Measurements from ENCODE around the gene DIP2C. TPM values are rescaled to one million over a fixed set of nuclear protein-coding genes. Genes with fewer than 3 reads are reported as not detected.
"Not testable (repeated sequence)": the region's sequence is repeated elsewhere in the genome, so short reads cannot be mapped to it uniquely, and the experiment has no call there.

Gene DIP2C
- total RNA-seq, 1 donor from 2014 or later: 11.4 TPM

DNA sequence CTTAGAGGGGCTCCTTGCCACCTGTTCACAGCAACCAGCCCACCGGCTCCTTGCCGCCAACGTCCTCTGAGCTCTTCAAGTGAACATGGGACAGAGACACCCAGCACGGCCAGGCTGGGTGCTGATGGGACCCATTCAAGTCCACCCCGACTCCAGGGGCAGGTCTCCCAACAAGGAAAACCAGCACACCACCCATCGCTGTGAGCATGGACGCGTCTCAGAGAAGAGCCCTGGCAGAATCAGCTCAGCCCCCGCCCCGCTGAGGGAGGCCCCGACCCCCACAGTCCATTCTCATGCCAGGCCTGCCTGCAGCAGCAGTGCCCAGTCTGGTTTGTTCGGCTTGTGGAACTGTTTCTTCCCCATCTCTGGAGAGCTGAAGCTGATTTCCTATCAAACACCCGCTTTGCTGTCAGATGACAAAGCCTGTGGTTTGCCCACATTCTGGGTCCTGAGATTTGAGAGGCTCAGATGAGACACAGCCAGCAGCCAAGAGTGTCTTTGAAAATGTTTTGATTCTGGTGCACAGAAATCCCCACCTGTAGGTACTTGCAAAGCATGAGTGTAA, 337.6 kb downstream of the DIP2C start:
- H3K4me3 ChIP-seq (ENCODE audit: low read depth, low read length): no peak overlapping the region
- no peak for TF ChIP-seq CTCF (conservative IDR thresholded peaks at IDR 0.05; ENCODE audit: low read depth, low read length)
- DNase-seq (ENCODE audit: low read depth): no peak

- no peak overlapping the region for H3K4me3 ChIP-seq (ENCODE audit: low read depth, low read length)
- no peak for TF ChIP-seq CTCF (conservative IDR thresholded peaks at IDR 0.05; ENCODE audit: low read depth, low read length)
- DNase-seq (ENCODE audit: low read depth): no peak
These were observed 338.4 kb downstream of the DIP2C start for GRCh38 chr10:350981-351501.

- no peak for DNase-seq (ENCODE audit: low read depth)
- TF ChIP-seq CTCF (conservative IDR thresholded peaks at IDR 0.05; ENCODE audit: low read depth, low read length): no peak
- no peak overlapping the region for H3K4me3 ChIP-seq (ENCODE audit: low read depth, low read length)
These were observed 340.4 kb downstream of the DIP2C start for GRCh38 chr10:349081-349480.

DNA sequence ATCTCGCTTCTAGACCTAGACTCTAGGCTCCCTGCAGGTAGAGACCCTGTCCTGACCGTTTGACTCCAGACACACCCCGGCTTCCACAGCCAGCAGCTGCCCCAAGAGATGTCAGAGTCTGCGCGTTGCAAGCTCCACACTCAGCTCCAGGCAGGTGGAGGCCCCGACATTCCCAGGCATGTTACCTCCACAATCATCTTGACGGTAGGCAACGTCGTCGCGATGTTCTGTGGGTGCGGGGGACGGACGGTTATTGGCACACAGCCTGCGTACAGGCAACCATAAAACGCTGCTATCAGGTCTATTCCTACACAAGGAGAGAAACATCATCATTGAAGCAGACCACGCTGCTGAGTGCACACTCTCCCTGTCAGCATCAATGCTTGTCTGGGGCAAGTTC, 341.0 kb downstream of the DIP2C start:
- TF ChIP-seq CTCF (conservative IDR thresholded peaks at IDR 0.05; ENCODE audit: low read depth, low read length): no peak
- DNase-seq (ENCODE audit: low read depth): no peak
- no peak overlapping the region for H3K4me3 ChIP-seq (ENCODE audit: low read depth, low read length)

DNA sequence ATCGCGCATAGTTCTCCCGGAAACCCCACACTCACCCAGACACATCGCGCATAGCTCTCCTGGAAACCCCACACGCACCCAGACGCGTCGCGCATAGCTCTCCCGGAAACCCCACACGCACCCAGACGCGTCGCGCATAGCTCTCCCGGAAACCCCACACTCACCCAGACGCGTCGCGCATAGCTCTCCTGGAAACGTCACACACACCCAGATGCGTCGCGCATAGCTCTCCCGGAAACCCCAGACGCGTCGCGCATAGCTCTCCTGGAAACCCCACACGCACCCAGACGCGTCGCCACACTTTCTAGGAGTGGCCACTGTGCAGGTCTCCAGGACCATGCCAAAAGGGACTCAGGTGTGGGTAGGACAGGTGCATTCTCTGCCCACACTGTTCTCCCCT, 341.7 kb downstream of the DIP2C start:
- DNase-seq (ENCODE audit: low read depth); H3K4me3 ChIP-seq (ENCODE audit: low read depth, low read length): not testable (repeated sequence)

- H3K4me3 ChIP-seq (ENCODE audit: low read depth, low read length); DNase-seq (ENCODE audit: low read depth): not testable (repeated sequence)
These were observed 342.3 kb downstream of the DIP2C start for GRCh38 chr10:347190-347589.

GRCh38 chr10:344582-345200, 344.8 kb downstream of the DIP2C start:
- TF ChIP-seq CTCF (conservative IDR thresholded peaks at IDR 0.05; ENCODE audit: low read depth, low read length): no peak
- no peak overlapping the region for H3K4me3 ChIP-seq (ENCODE audit: low read depth, low read length)
- no peak for DNase-seq (ENCODE audit: low read depth)
